HG02938 (cell line): Measurements from ENCODE around the gene NTMT2.
"Not testable (repeated sequence)": the region's sequence is repeated elsewhere in the genome, so short reads cannot be mapped to it uniquely, and the experiment has no call there.

Experiments used
- ATAC-seq: cut with Tn5 transposase; IDR thresholded peaks from one replicate; pipeline ENCODE4 v1.9.1; 2021; ENCODE audit warnings: mild to moderate bottlenecking, moderate library complexity; ENCODE audit not compliant: unreplicated experiment

The NTMT2 gene

DNA sequence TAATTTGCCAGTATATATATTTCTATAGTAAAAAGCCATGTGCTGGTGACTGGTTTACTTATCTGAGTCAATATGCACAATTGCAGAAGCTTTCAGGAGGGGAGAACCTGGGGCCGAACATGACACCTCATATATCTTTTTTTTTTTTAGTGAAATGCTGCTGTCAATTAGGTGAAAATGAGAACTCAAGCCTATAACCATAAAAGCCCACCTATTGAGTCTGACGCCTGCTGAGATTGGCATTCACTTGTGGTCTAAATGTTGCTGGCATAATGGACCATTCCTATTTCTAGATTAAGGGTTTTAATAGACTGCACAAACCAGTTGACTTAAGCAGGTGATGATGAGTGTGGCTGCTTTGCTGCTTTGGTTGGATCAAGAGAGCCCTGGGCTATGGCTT, 10.8 kb downstream of the NTMT2 start:
- no peak for ATAC-seq

DNA sequence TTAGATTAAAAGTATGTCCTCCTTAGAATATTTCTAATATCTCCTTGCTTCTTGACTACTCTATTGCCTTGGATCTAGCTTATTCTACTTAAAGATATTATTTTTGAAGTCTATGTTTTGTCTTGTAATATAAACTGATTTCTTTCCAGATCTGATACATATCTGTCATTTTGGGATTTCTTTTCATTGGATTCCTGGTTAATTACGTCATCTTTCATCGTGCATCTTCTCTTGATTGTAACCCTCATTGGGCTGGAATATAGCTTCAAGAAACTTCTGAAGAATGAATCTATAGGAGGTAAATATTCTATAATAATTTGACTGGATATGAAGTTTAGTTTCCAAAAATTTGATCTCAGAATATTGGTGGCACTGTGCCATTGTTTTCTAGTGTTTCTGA, 12.1 kb downstream of the NTMT2 start:
- ATAC-seq, result no peak

GRCh38 chr1:170162459-170163246, 16.9 kb downstream of the NTMT2 start:
- ATAC-seq, result no peak

GRCh38 chr1:170164103-170164763, 18.5 kb downstream of the NTMT2 start:
- ATAC-seq, result no peak

DNA sequence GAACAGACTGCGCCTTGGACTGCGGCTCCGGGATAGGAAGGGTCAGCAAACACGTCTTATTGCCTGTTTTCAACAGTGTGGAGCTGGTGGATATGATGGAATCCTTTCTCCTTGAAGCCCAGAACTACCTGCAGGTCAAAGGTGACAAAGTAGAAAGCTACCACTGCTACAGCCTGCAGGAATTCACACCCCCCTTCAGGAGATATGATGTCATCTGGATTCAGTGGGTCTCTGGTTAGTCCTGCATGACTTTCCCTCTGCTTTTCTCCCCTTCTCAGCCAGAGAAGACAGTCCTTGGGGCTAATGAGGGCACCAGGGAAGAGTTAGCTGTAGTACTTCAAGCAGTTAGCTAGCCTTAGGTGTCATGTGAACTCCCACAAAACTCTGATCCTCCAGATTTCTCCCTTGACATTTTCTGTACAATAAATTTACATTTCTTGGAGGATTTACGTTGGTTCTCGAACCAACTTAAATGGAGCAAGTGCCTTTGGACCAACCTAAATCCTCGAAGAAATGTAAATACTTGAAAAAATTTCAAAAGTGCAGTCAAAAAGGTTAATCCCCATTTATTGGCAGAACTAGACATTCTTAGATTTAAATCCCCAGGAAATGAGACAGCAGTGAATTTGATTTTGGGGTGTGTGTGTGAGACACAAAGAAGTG, 20.9 kb downstream of the NTMT2 start:
- no peak for ATAC-seq

DNA sequence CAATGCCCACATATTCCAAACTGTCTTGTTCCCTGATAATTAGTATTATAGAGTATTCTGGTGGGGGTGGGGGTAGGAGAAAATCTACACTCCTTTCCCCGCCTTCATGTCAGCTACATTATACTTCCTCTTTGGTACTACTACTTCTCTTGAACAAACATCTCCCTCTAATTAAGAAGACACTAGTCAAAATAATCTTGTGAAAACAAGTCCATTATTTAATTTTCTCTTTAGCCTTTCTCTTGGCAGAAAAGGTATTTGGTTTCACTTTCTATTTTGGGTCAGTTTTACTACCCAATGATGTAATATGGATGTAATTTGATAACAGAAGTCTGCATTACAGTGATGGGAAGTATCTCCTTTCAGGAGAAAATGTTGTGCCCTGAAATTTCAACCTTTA, 22.5 kb downstream of the NTMT2 start:
- ATAC-seq, result no peak

DNA sequence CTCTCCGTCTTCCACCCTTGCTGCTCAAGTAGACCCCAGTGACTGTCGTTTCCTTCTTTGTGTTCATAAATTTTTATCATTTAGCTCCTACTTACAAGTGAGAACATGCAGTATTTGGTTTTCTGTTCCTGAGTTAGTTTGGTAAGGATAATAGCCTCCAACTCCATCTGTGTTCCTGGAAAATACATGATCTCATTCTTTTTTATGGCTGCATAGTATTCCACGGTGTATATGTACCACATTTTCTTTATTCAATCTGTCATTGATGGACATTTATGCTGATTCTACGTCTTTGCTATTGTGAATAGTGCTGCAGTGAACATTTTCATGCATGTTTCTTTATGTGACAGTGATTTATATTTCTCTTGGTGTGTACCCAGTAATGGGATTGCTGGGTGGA, 24.8 kb downstream of the NTMT2 start:
- ATAC-seq, result not testable (repeated sequence)

GRCh38 chr1:170174395-170174794, 28.6 kb downstream of the NTMT2 start:
- ATAC-seq, result no peak

GRCh38 chr1:170175041-170175440, 29.3 kb downstream of the NTMT2 start:
- no peak for ATAC-seq

DNA sequence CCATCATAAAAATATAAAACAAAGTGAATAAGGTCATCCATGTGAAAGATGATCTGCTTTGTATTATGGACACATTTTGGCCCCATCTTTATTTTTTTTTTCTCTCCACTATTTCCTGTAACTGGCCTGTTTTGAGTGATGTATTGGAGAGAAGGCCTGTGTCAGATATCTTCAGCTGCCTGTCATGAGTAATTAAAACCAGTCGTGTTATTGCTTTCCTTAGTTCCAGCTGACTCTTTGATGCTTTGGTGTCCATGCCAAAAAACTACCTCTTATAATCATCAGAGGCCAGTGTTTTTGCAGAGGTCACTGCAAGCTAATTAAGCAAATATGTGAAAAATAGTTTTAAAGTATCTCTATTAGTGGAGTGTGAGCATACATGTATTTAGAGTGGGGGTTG, 29.7 kb downstream of the NTMT2 start:
- ATAC-seq, result no peak

GRCh38 chr1:170176772-170177171, 31.0 kb downstream of the NTMT2 start:
- no peak for ATAC-seq

DNA sequence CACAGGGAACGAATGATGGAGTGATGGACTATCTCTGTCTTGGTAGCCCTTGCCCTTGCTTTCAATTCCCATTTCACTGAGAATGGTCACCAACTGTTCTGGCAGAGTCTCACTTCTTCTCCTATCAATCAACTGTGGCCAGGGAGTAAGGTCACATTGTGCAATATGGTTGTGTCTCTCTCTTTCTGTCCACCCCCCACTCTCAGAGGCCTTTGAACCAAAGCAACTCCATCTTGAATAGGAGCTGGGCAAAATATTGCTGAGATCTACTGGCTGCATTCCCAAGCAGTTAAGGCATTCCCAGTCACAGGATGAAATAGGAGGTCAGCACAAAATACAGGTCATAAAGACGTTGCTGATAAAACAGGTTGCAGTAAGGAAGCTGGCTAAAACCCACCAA, 36.7 kb downstream of the NTMT2 start:
- ATAC-seq, result no peak

GRCh38 chr1:170192546-170192945, 46.8 kb downstream of the NTMT2 start:
- ATAC-seq, result no peak

- no peak for ATAC-seq
These were observed 48.7 kb downstream of the NTMT2 start for GRCh38 chr1:170194451-170194850.

GRCh38 chr1:170196490-170197236, 50.9 kb downstream of the NTMT2 start:
- ATAC-seq, result no peak

GRCh38 chr1:170198090-170198489, 52.3 kb downstream of the NTMT2 start:
- no peak for ATAC-seq

DNA sequence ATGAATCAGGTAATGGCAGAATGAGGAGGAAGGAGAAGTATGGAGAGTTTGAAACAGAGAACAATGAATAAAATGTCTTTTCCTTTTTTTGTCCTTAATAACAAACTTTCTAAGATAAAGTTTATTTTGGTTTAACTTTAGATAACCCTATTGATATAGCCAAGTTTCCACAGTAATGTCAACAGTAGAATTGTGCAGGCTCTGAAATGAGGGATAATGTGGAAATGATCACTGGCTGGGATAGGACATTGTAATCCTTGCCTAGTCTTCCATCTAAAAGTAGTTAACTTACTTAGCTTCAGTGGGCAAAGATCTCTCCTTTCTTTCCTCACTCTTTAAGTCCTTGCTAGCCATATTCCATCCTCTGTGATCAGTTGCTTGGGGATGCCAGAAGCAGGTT, 52.8 kb downstream of the NTMT2 start:
- ATAC-seq, result no peak

DNA sequence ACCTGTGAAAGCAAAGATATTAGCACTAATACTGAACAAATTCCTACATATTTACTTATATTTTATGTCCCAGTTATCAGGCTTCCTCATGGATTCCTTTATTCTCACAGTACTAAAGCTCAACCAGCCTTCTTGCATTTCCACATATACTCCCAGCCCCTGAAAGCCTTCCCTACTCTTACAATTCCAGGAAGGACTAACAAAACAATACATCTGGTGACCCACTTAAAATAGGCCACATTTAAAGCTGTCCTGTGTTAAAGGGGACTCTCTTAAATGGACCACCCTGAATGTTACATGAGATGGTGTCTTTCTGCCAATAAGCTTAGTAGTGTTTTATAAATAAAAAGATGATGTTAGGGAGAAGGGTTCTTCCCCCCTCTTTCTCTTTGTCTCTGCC, 54.4 kb downstream of the NTMT2 start:
- no peak for ATAC-seq

DNA sequence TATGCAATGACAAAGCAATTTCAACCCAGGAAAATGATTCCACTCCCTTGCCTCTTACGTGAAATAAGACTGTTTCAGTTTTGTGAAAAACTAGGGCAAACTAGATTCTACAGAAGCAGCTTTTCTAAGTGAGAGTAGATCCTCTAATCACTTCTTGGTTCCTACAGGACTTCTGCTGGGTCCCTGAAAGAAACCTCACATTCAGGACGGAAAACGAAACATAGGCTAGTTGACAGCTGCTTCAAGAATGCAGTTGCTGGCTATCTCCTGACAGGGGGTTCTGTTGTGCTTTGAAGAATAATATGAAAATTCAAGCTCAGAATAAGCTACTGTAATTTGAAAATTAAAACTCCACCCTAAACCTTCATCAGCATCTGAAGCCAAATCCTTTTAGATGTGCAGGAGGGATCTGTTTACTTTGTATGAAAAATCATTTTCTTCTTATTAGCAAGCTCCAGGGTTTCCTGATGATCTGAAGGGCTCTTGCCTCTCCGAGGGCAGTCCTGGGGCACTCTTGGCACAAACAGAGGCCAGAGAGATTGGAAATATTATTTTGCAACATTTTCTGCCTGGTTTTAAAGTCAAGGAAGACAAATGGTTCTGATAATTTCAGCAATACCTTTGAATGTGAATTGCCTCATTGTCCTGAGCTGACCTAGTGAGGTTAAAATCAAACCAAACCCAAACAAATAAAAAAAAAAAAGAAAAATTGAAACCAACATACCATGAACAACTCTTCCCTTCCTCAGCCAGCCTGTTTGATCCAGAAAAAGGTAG, 55.0 kb downstream of the NTMT2 start:
- no peak for ATAC-seq

- ATAC-seq, result no peak
These were observed 57.9 kb downstream of the NTMT2 start for GRCh38 chr1:170203693-170204092.

GRCh38 chr1:170204121-170204520, 58.4 kb downstream of the NTMT2 start:
- no peak for ATAC-seq
